ENCODE data around the gene GPS2. TPM values are rescaled to one million over a fixed set of nuclear protein-coding genes. Genes with fewer than 3 reads are reported as not detected.

GPS2 gene
- total RNA-seq, 3 donors from 2014 or later (not counting 1 experiment from before 2014, with no cell fraction given), result 132 to 146 (median 133) TPM

DNA sequence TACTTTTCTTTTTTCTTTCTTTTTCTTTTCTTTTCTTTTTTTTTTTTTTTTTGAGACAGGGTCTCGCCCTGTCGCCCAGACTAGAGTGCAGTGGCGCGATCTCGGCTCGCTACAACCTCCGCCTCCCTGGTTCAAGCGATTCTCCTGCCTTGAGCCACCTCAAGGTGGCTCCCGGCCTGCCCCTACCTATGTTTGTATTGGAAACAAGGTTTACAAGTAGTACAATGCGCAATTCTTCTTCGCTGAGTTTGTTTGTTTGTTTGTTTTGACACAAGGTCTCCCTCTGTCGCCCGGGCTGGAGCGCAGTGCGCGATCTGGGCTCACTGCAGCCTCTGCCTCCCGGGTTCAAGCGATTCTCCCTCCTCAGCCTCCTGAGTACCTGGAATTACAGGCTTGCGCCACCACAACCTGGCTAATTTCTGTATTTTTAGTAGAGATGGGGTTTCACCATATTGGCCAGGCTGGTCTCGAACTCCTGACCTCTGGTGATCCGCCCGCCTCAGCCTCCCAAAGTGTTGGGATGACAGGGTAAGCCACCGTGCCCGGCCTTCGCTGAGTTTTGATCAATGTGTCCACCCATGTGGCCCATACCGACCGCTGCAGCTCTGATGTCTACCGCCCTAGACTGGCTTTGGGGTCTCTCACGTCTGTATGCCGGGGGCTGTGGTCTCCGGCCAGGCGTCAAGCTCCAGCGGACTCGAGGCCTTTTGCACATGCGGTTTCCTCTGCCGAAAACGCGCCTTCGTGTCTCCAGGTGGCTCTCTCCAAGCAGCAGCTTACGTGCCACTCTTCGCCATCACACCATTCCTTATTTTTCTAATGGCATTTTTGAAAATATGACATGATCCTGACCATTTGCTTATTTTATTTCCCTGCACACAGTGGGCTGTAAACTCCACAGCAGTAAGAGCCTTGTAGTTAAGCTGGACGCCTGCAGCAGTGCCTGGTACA is 19.7 kb downstream of the GPS2 start:
- H3K27ac Mint-ChIP-seq, result peak overlapping the region in 1 of 2 donors; percentile 63
- peaks cover 18% of the 10 kb centered on the region for H3K27me3 ChIP-seq (ENCODE audit: control insufficient read depth, insufficient read depth, low read length)
- peak in 1 of 2 donors; percentile 43 for DNase-seq
- H3K27ac ChIP-seq (ENCODE audit: low read length), result no peak overlapping the region
- H3K4me1 ChIP-seq (ENCODE audit: control insufficient read depth, insufficient read depth, low read length), result peaks cover 28% of the 10 kb centered on the region
- no peak for ATAC-seq
- no peaks in the 10 kb centered on the region for H3K9me3 ChIP-seq (ENCODE audit: control insufficient read depth, insufficient read depth, low read length)
- no peaks in the 10 kb centered on the region for H3K36me3 Mint-ChIP-seq
- H3K27me3 Mint-ChIP-seq (ENCODE audit: low read depth in 2 of 2), result peaks cover 7 to 20% of the 10 kb centered on the region in 2 donors
- peak overlapping the region; percentile 95 for H3K4me3 Mint-ChIP-seq
- intact Hi-C loops (cut with micrococcal nuclease), result loop anchor here (1.0 kb wide), 1 partner anchor 15 kb away; no protein-coding TSS in a partner anchor
- H3K36me3 ChIP-seq (ENCODE audit: control insufficient read depth, insufficient read depth, low read length), result no peaks in the 10 kb centered on the region
- H3K4me3 ChIP-seq (ENCODE audit: low read length), result no peak overlapping the region
- TF ChIP-seq, protein P1, sequence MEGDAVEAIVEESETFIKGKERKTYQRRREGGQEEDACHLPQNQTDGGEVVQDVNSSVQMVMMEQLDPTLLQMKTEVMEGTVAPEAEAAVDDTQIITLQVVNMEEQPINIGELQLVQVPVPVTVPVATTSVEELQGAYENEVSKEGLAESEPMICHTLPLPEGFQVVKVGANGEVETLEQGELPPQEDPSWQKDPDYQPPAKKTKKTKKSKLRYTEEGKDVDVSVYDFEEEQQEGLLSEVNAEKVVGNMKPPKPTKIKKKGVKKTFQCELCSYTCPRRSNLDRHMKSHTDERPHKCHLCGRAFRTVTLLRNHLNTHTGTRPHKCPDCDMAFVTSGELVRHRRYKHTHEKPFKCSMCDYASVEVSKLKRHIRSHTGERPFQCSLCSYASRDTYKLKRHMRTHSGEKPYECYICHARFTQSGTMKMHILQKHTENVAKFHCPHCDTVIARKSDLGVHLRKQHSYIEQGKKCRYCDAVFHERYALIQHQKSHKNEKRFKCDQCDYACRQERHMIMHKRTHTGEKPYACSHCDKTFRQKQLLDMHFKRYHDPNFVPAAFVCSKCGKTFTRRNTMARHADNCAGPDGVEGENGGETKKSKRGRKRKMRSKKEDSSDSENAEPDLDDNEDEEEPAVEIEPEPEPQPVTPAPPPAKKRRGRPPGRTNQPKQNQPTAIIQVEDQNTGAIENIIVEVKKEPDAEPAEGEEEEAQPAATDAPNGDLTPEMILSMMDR (IDR thresholded peaks at IDR 0.05), result no peak
- no peaks in the 10 kb centered on the region for H3K9me3 Mint-ChIP-seq
- WGBS (ENCODE audit: insufficient coverage), result 46% methylated on average over 42 of the region's 42 CpGs
- H3K4me1 Mint-ChIP-seq, result peaks cover 19 to 24% of the 10 kb centered on the region in 2 donors

DNA sequence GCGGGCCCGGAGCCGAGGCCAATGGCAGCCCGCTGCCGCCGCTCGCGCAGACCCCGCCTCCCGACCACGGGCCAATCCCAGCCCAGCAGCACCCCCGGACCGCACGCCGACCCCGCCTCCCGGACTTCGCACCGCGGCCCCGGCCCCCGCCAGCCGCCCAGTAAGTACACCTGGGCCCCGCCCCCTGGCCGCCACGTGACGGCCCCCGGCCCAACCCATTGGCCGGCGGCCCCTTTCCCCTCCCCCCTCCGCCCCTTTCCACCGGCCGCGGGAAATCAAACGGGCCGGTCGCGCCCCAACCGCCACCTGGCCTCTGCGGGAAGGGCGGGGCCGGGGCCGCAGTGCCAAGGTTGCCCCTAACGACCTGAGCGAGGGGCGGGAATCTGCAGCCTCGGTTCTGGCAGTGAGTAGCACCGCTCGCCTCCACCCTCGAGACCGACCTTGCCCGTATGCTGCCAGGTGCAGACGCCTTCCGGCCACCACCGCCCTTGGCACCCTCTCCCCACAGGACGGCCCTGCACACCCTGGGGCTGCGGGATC is 20.5 kb downstream of the GPS2 start, which contains the start of gene YBX2:
Gene YBX2, minus strand, starts transcription at position 26 of the 540 bp plus-strand sequence. CDS start 139 bp downstream, outside the sequence.
- Mint-ChIP-seq H3K27ac (peak within 1 kb of the TSS in 1 of 2 donors; percentile 63), H3K4me3 (peak within 1 kb of the TSS; percentile 95), H3K9me3 (no peaks in the 10 kb centered on the region), H3K27me3 (ENCODE audit: low read depth in 2 of 2) (peaks cover 7 to 18% of the 10 kb centered on the region in 2 donors), H3K36me3 (no peaks in the 10 kb centered on the region), H3K4me1 (peaks cover 19 to 24% of the 10 kb centered on the region in 2 donors)
- Histone ChIP-seq H3K27ac (ENCODE audit: low read length) (no peak within 1 kb of the TSS), H3K27me3 (ENCODE audit: control insufficient read depth, insufficient read depth, low read length) (peaks cover 18% of the 10 kb centered on the region), H3K36me3 (ENCODE audit: control insufficient read depth, insufficient read depth, low read length) (no peaks in the 10 kb centered on the region), H3K4me1 (ENCODE audit: control insufficient read depth, insufficient read depth, low read length) (peaks cover 28% of the 10 kb centered on the region), H3K4me3 (ENCODE audit: low read length) (no peak within 1 kb of the TSS), H3K9me3 (ENCODE audit: control insufficient read depth, insufficient read depth, low read length) (no peaks in the 10 kb centered on the region)
- DNase-seq (peak; percentile 63 to 84), ATAC-seq (peak; percentile 76 to 84 (median 83))
- intact Hi-C loops (cut with micrococcal nuclease), result loop anchor here (5.0 kb wide), 1 partner anchor 247 kb away; no protein-coding TSS in a partner anchor
- under 1% methylated on average over 57 of the region's 57 CpGs for WGBS (ENCODE audit: insufficient coverage)
- TF ChIP-seq, protein P1 (IDR thresholded peaks at IDR 0.05), result no peak

DNA sequence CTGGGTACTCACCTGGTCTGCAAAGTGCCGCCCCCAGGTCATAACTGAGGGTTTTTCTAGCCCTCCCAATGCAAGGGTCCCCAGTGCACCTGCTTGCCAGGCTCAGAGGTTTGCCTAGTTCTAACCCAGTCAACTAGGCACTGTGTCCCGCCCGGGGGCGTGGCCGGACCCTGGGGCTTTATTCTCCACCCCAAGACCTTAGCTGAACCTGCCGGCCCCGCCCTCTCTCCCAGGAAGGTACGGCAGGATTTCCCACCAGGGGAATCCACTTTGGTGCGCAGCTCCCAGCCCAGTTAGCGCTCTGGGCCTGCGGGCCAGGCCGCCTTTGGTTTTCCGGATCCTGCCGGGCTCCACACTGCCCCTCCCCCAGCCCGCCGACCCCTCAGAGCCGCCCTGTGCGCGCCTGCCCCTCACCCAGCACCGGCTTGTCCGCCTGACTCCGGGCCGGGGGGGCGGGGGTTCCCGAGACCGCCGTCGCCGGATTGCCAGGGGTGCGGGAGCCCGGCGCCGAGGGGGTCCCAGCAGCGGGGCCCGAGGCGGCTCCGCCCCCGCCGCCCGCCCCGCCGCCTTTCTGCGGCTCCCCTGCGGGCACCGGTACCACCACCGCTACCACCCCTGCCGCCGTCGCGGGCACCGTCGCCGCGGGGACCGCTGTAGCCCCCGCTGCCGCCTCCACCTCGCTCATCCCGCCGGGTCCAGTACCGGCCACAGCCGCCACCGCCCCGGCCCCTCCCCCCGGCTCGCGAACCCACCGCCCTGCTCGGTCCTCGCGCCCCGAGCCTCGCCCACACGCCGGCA is 21.1 kb downstream of the GPS2 start:
- Mint-ChIP-seq H3K4me3 (peak overlapping the region; percentile 66), H3K27me3 (ENCODE audit: low read depth in 2 of 2) (peaks cover 7 to 18% of the 10 kb centered on the region in 2 donors), H3K27ac (no peak overlapping the region), H3K36me3 (no peaks in the 10 kb centered on the region), H3K9me3 (no peaks in the 10 kb centered on the region), H3K4me1 (peaks cover 19 to 24% of the 10 kb centered on the region in 2 donors)
- ATAC-seq (no peak), DNase-seq (peak in 1 of 2 donors; percentile 57)
- no peak overlapping the region for H3K27ac ChIP-seq (ENCODE audit: low read length)
- intact Hi-C loops (cut with micrococcal nuclease), result loop anchor here (5.0 kb wide), 1 partner anchor 247 kb away; no protein-coding TSS in a partner anchor
- H3K36me3 ChIP-seq (ENCODE audit: control insufficient read depth, insufficient read depth, low read length), result no peaks in the 10 kb centered on the region
- H3K9me3 ChIP-seq (ENCODE audit: control insufficient read depth, insufficient read depth, low read length), result no peaks in the 10 kb centered on the region
- TF ChIP-seq, protein P1 (IDR thresholded peaks at IDR 0.05), result no peak
- no peak overlapping the region for H3K4me3 ChIP-seq (ENCODE audit: low read length)
- H3K27me3 ChIP-seq (ENCODE audit: control insufficient read depth, insufficient read depth, low read length), result peaks cover 18% of the 10 kb centered on the region
- 4% methylated on average over 75 of the region's 75 CpGs for WGBS (ENCODE audit: insufficient coverage)
- peaks cover 28% of the 10 kb centered on the region for H3K4me1 ChIP-seq (ENCODE audit: control insufficient read depth, insufficient read depth, low read length)
